ENCODE measurements around the gene CDH4. TPM values are rescaled to one million over a fixed set of nuclear protein-coding genes. Genes with fewer than 3 reads are reported as not detected.

The CDH4 gene
- polyA plus RNA-seq, 1 experiment, result 1.5 TPM

DNA sequence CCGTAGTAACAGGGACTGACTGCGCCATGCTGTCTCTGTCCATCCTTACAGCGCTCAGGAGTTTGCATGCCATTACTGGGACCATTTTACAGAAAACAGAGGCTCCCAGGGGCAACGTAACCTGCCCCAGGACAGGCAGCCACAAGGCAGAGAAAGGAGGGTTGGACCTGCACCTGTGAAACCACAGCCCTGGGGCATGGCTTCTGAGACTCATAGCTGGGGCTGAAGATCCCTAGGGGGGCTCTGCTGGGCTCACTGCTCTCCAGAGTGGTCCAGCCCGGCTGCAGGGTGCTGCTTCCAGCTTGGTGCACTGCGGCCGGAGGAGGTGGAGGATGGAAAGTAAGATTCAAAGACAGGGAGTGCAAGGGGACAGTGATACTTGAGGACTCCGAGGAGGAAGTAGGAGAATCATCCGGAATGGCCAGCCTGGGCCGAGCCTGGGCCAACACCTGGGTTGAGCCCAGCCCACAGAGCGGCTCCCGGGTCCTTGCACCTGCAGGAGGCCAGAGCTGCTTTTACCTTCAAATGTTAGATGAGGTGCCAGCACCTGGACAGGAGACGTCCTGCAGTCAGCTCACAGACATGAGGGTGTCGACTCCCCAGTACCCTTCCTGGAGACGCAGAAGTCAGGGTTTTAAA, 183.2 kb downstream of the CDH4 start:
- no peak for DNase-seq (ENCODE audit: low read depth)
- no peak overlapping the region for H3K4me3 ChIP-seq (ENCODE audit: low read depth, low read length)
- TF ChIP-seq, protein P1, sequence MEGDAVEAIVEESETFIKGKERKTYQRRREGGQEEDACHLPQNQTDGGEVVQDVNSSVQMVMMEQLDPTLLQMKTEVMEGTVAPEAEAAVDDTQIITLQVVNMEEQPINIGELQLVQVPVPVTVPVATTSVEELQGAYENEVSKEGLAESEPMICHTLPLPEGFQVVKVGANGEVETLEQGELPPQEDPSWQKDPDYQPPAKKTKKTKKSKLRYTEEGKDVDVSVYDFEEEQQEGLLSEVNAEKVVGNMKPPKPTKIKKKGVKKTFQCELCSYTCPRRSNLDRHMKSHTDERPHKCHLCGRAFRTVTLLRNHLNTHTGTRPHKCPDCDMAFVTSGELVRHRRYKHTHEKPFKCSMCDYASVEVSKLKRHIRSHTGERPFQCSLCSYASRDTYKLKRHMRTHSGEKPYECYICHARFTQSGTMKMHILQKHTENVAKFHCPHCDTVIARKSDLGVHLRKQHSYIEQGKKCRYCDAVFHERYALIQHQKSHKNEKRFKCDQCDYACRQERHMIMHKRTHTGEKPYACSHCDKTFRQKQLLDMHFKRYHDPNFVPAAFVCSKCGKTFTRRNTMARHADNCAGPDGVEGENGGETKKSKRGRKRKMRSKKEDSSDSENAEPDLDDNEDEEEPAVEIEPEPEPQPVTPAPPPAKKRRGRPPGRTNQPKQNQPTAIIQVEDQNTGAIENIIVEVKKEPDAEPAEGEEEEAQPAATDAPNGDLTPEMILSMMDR (IDR thresholded peaks at IDR 0.05; ENCODE audit: insufficient read depth, low read depth, low read length), result no peak
- POLR2A ChIA-PET, result no interaction called here
- no peaks in the 10 kb centered on the region for H3K36me3 ChIP-seq (ENCODE audit: control insufficient read depth, insufficient read depth, low read length)
- no peaks in the 10 kb centered on the region for H3K27me3 ChIP-seq (ENCODE audit: control insufficient read depth, insufficient read depth, low read length)
- CTCF ChIA-PET, result no interaction called here

DNA sequence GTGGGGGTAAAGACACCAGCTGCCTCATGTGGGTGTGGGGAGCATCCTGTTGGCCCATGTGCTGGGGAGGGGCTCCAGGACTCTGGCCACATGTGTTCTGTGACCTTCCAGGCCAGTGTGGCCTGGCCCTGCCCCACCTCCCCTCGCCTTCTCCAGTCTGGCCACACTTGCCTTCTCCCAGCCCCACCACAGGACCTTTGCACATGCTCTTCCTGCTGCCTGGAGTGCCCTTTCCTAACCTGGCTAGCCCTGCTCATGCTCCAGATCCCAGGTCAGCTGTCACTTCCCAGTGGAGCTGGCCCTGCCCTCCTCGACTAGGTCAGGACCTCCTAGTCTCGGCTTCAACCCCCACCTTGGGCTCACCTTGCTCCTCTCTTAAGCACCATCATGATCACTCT, 183.8 kb downstream of the CDH4 start:
- CTCF ChIA-PET, result no interaction called here
- Histone ChIP-seq H3K27me3 (ENCODE audit: control insufficient read depth, insufficient read depth, low read length) (no peaks in the 10 kb centered on the region; the same call in 1 of the 2 replicates), H3K36me3 (ENCODE audit: control insufficient read depth, insufficient read depth, low read length) (no peaks in the 10 kb centered on the region), H3K4me3 (ENCODE audit: low read depth, low read length) (no peak overlapping the region)
- TF ChIP-seq, protein P1 (IDR thresholded peaks at IDR 0.05; ENCODE audit: insufficient read depth, low read depth, low read length), result no peak
- POLR2A ChIA-PET, result no interaction called here
- DNase-seq (ENCODE audit: low read depth), result no peak

DNA sequence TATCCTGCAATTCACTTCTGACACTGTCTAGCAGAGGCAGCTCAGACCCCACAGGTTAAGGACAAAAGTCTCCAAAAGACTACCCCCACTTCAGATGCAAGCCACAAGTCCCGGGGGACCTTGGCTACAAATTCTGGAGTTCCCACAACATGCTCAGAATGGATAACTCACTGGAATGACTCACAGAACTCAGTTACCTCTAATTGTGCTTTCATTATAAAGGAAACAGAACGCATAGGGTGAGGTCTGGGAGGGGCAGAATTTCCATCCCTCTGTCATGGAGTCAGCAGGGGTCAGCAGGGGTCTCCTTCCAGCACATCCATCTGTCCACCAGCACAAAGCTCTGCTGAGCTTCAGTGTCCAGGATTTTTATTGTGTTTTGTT, 184.2 kb downstream of the CDH4 start:
- H3K27me3 ChIP-seq (ENCODE audit: control insufficient read depth, insufficient read depth, low read length), result no peaks in the 10 kb centered on the region; the same call in 1 of the 2 replicates
- no peak overlapping the region for H3K4me3 ChIP-seq (ENCODE audit: low read depth, low read length)
- ChIA-PET POLR2A (no interaction called here), CTCF (no interaction called here)
- TF ChIP-seq, protein P1 (IDR thresholded peaks at IDR 0.05; ENCODE audit: insufficient read depth, low read depth, low read length), result no peak
- H3K36me3 ChIP-seq (ENCODE audit: control insufficient read depth, insufficient read depth, low read length), result no peaks in the 10 kb centered on the region
- DNase-seq (ENCODE audit: low read depth), result no peak

DNA sequence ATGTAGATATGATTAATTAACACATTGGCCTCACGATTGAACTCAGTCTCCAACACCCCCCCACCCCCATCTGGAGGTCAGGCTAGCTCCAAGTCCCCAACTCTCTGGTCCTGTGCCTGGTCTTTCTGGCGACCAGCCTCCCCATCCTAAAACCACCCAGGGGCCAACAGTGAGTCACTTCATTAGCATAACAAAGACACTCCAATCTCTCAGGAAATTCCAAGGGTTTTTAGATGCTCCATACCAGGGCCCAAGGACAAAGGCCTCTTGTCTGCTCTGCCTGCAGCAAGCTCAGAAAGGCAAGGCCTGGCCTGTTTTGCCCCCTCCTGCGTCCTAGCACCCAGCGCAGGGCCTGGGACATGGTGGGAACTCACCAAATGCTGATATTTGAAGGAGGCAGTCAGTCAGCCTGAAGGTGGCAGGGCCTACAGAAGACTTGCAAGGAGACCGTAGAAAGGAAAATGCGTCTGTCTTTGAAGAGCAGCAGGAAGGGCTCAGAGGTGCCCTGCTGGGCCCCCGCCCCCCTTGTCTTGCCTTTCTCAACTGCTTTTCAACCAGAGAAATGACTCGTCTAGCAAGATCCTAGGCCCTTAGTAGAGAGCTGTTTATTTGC, 184.7 kb downstream of the CDH4 start:
- CTCF ChIA-PET, result no interaction called here
- H3K4me3 ChIP-seq (ENCODE audit: low read depth, low read length), result no peak overlapping the region
- TF ChIP-seq, protein P1 (IDR thresholded peaks at IDR 0.05; ENCODE audit: insufficient read depth, low read depth, low read length), result no peak

DNA sequence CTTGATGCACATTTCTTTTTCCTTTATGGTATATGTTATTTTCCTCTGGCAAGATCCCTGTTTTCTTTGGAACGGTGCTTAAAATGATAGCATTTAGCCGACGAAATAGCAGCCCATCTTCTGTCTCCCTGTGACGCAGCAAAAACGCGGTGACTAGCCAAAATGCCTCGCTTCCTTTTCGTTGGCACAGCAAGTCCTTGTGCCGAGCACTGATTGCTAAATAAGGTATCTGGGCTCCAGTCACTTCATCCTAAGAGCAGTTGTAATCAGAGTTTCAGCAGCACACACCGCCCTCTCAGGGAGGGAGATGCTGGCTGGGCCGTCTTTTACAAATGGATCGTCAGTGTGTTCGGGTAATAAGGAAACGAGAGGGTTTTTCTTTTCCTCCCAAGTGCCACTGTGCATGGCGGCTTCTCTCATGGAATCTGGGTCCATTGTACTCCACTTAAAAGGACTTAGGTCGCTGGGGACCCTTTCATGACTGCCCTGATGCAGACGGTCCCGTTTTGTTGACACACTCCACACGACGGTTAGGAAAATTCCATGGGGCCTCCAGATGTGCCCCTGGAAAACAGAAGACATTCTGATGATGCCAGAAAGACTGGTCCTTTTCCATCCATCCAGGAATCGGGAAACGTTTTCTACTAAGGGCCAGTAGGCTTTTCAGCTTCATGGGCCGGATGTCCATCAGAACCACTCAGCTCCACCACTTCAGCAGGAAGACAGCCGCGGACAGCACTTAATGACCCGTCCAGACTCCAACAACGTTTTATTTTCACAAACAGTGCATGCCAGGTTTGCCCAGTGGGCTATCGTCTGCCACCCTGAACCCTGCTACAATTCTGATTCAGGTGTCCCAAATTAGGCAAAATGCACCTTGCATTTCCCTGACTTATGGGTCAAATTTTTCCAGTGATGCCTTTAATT, 185.5 kb downstream of the CDH4 start:
- no peak for DNase-seq (ENCODE audit: low read depth)
- ChIA-PET POLR2A (no interaction called here), CTCF (no interaction called here)
- Histone ChIP-seq H3K36me3 (ENCODE audit: control insufficient read depth, insufficient read depth, low read length) (no peaks in the 10 kb centered on the region), H3K27me3 (ENCODE audit: control insufficient read depth, insufficient read depth, low read length) (no peaks in the 10 kb centered on the region; the same call in 1 of the 2 replicates), H3K4me3 (ENCODE audit: low read depth, low read length) (no peak overlapping the region)
- TF ChIP-seq, protein P1 (IDR thresholded peaks at IDR 0.05; ENCODE audit: insufficient read depth, low read depth, low read length), result no peak

More for the DNA sequence above, 184.7 kb downstream of the CDH4 start:
- POLR2A ChIA-PET, result no interaction called here
- no peak for DNase-seq (ENCODE audit: low read depth)
- H3K27me3 ChIP-seq (ENCODE audit: control insufficient read depth, insufficient read depth, low read length), result no peaks in the 10 kb centered on the region; the same call in 1 of the 2 replicates
- no peaks in the 10 kb centered on the region for H3K36me3 ChIP-seq (ENCODE audit: control insufficient read depth, insufficient read depth, low read length)

Measured in BJ (cell line).